ENCODE measurements around the gene CTBP2.
A peak's percentile ranks its signal among the peaks of the same experiment; 100 is the strongest.
"Not testable (repeated sequence)": the region's sequence is repeated elsewhere in the genome, so short reads cannot be mapped to it uniquely, and the experiment has no call there.

The CTBP2 gene

DNA sequence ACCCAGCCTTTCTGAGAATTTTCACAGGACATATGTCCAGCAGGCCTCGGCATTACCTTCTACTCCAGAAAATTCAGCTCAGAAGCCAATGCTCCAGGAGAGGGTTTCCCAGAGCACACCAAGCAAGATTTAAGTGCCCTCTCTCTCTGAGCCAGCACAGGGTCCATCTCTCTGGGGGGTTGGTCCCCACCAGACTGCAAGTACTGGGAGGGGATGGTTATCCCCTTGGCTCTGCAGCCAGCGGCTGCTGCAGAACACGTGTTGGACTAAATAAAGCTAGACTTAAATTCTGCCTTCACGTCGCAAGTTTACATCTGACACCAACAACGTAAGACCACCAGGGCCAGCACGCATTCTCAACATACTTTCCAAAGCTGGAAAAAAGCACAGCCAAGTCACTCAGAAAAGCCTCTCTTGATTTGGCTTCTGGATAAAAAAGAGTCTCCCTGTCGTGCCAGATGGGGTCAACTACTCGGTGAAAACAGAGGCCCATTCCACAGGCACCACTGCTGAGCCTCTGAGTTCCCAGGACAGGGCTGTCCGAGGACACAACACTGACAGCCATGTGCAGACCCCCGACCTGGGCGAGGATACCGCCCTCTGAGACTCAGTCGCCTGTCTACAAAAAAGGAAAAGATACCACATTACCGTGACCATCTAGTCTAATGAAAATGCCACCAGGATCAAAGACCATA is 77.3 kb downstream of the CTBP2 start:
- no peak for DNase-seq

GRCh38 chr10:125082471-125082870 is 77.9 kb downstream of the CTBP2 start:
- DNase-seq, result not testable (repeated sequence)

- no peak for DNase-seq
Measured at GRCh38 chr10:125081931-125082330, 78.4 kb downstream of the CTBP2 start.

DNA sequence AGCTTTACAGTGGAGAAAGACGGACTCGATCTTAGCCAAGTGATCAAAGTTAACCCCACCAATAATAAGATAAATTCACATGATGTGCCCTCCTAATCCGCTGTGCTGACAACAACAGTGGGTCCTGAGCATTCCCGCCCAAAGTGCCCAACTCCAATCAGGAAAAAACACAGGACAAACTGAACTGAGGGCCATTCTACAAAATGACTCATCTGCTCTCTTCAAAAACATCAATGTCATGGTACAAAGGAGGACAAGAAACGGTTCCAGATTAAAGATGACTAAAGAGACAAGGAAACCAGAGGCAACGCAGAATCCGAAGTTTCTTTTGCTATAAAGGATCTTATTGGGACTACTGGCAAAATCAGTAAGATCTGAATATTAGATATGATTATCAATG is 79.4 kb downstream of the CTBP2 start:
- no peak for DNase-seq

- DNase-seq, result no peak
Measured at GRCh38 chr10:125080296-125080695, 80.1 kb downstream of the CTBP2 start.

GRCh38 chr10:125079091-125079600 is 81.2 kb downstream of the CTBP2 start:
- DNase-seq, result no peak

GRCh38 chr10:125076891-125077541 is 83.3 kb downstream of the CTBP2 start:
- DNase-seq, result no peak

DNA sequence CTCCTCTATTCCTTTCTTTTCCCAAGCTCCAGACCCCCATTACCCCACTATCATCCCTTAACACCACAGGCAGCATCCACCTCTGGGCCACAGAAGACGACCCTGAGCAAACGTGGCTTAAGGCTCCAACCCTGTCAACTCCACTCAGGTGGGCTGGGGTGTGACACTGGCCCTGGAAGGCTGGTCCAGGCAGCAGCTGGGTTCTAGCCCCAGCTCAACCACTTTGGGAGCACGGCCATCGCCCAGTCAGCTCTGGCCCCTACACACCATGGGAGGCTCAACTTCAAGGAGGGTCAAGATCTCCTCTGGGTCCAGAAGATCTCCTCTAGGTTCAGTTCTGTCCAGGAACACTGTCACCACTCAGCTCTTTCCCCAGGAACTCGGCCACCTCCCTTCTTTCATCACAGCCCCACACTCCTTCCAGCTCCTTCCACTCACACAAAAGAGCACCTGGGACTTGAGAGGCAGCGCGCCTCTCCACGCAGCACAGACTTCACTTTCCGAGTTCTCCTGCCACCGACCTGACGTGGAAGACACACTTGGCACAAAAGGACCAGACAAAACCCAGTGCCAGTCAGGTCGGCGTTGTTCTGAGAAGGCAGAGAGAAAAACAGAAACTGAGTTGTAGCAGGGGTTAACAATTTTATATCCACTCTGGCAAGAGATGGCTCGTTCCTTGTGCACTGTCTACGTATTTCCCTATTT is 84.1 kb downstream of the CTBP2 start:
- no peak for DNase-seq

- no peak for DNase-seq
Measured at GRCh38 chr10:125073996-125074395, 86.4 kb downstream of the CTBP2 start.

DNA sequence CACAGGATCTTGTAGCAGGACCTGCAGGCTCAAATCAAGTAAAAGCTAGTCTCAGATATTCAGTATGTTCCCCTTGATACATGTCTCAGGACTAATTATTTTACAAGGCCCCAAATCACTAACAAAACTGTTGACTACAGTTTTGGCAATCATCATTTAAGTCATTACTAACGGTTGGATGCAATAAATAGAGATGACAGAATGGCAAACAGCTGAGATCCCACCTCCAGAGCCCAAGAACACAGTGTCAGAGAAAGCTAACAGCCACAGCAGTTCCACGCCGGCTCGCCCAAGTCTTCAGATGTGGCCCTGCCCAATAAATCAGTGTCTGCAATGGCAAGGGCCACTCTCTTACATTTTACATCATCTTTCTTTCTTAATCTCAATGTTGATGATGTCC is 87.6 kb downstream of the CTBP2 start:
- no peak for DNase-seq

- DNase-seq, result no peak
Measured at GRCh38 chr10:125071008-125071407, 89.4 kb downstream of the CTBP2 start.

- DNase-seq, result no peak
Measured at GRCh38 chr10:125068406-125068805, 92.0 kb downstream of the CTBP2 start.

DNA sequence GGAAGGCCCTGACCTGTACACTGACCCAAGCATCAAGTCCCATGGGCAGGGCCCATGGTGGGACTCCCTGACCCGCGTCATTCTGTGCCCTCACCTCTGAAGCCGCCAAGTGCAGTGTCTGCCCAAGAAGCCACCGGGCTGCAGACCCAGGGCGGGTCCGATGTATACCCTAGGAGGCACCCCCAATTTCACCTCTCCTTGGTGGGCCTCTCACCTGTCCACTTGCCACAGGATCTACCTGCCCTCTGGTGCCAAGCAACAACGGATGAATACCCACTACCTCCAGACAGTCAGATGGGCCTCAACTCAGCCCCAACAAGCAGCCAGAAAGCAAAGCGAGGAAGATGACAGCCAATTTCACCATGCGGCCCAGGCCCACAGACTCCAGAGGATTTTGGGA is 92.6 kb downstream of the CTBP2 start:
- DNase-seq, result no peak

- DNase-seq, result no peak
Measured at GRCh38 chr10:125066764-125067450, 93.5 kb downstream of the CTBP2 start.

GRCh38 chr10:125064681-125065492 is 95.5 kb downstream of the CTBP2 start:
- peak in 1 of 2 donors; percentile 21 for DNase-seq

DNA sequence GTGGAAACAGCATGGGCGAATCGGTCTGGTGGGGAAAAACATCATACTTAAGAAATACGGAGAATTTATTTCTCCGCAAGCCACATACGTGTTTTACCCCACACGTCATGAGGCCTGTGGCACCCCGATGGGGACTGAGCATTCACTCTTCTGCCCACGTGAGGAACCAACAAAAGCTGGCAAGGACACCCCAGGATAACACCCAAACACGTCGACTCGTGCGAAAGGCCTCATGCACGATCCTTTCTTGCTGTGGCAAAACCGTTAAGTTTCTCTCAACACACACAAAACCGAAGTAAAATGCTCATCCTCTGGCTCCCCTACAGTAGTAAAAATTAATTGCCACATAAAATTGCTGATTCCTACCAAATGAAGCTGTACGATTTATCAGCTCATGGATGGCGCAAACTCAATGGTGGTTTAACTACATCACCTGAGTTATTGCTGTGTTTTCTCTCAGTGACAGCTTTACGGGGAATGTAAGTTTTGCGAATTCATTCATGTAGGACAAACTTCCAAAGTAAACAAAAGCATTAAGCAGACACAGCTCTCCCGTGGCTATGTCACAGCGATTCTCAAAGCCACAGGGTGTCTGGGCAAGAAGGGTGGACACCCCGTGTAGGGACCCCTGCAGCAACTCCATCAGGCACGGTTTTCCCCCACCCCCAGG is 97.0 kb downstream of the CTBP2 start:
- DNase-seq, result no peak

DNA sequence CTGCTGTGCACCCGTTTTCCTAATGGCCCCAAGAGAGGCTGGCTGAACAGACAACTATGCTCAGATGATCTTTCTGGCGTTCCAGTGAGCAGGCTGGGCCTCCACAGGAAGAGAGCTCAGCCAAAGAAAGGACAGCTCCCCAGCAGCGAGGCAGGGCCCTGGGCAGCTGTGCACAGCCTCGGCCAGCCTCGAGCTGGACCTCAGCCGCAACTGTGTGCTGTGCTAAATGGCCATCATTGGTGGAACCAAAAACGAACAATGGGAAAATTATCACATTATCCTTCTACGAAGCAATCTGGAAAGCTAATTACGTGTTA is 97.5 kb downstream of the CTBP2 start:
- no peak for DNase-seq

DNA sequence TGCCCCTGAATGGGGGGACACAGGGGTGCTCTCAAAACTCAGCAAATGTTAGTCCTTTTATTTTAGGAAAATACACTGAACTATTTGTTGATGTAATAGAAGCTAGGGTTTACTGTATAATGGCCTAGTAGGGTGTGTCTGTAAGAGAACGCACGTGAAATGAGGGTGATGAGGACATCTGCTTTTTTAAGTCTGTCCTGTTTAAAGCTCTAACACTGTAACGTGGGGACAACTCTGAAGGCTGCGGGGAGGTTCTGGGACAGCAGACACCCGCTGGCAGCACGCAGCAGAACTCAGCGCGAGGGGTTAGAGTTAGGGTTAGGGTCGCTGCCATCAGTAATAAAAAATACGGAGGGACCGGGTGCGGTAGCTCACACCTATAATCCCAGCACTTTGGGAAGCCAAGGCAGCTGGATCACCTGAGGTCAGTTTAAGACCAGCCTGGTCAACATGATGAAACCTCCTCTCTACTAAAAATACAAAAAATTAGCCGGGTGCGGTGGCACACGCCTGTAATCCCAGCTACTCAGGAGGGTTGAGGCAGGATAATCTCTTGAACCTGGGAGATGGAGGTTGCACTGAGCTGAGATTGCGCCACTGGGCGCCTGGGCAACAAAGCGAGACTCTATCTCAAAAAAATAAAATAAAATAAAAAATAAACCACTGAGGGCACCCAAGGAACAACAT is 98.0 kb downstream of the CTBP2 start:
- DNase-seq, result no peak

DNA sequence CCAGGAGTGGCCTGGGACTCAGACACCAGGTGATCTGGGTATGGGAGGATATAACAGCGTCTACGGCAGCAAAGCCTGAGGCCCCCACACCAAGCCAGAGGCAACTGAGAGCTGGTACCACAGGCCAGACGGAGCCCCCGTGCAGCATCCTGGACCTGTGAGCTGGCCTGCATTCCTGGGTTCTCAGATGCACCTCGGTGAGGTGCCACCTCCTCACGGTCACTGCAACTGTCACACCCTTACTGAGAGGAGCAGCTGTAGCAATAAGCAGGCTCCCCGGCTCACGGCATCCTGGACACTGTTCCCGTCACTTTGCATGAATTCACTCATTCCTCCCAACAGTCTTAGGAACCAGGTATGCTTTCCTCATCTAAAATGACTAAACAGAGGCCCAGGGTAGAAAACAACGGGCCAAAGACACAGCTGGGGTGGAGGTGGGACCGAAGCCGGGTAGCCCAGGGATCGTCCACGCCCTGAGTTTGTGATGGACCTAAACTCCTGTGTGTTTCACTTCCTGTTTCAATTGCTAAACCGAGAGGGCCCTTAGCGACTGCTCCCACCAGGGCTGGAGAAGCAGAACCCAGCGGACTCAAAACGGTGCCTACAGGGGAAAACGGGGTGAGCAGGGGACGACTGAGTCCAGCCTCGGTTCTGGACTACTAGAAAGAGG is 98.7 kb downstream of the CTBP2 start:
- peak in 1 of 2 donors; percentile 20 for DNase-seq

- peak; percentile 37 to 52 for DNase-seq
Measured at GRCh38 chr10:125060826-125061556, 99.4 kb downstream of the CTBP2 start.
